MM.1S (cell line): ENCODE results near the gene NSD2.

Experiments used
- EZH2 ChIP-seq: fragments of 300-600 bp; sonication (generic); optimal IDR thresholded peaks from 2 replicates; pipeline ENCODE3; 2017; ENCODE audit warnings: low read depth, mild to moderate bottlenecking, antibody characterized with exemption, low read length, mixed read lengths
- EZH2phosphoT487 ChIP-seq: fragments of 300-600 bp; sonication (generic); IDR thresholded peaks from 2 replicates; pipeline ENCODE4 v1.6.1; 2018; ENCODE audit warnings: antibody characterized with exemption, low read length
- TF ChIP-seq, protein P1 (sequence below): fragments of 300-600 bp; sonication (generic); IDR thresholded peaks from 2 replicates; pipeline ENCODE4 v1.5.1; 2016; ENCODE audit warnings: antibody characterized with exemption, low read length, mixed read lengths

DNA sequence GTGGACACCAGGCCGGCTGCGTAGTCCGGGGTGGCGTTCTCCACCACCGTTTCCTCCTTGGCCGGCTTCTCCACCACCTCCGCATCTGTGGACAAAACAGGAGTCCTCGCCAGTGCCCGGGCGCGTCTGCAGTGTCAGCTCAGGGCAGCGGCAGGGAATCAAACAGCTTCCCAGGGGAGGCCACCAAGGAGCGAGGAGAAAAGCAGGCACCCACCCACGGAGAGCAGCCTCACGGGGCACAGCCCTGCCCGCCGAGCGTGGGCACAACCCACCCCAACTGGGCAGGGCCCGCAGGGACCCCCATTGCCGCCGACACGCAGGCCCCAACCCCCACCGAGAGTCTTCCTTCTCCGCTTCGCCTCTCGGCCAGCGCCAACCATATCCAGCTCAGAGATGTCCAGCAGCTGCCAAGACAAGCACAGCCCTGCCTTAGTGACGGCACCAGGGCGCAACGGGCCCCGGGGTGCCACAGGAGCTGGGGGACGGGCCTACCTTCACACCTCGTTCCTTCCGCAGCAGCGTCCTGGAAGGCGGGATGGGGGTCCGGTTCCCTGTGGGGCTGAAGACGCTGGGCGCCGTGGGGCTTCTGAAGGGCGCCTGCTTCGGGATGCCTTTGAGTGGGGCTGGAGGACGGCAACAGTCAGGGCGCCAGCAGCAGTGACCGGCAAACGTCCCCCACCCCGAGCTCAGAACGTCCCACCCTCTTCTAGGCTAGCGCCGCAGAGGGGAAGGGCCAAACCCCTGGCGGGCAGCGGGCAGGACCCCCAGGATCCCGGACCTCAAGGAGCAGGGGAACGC lies 114.8 kb downstream of the NSD2 start:
- TF ChIP-seq EZH2 (no peak), EZH2phosphoT487 (no peak)
- TF ChIP-seq, protein P1, sequence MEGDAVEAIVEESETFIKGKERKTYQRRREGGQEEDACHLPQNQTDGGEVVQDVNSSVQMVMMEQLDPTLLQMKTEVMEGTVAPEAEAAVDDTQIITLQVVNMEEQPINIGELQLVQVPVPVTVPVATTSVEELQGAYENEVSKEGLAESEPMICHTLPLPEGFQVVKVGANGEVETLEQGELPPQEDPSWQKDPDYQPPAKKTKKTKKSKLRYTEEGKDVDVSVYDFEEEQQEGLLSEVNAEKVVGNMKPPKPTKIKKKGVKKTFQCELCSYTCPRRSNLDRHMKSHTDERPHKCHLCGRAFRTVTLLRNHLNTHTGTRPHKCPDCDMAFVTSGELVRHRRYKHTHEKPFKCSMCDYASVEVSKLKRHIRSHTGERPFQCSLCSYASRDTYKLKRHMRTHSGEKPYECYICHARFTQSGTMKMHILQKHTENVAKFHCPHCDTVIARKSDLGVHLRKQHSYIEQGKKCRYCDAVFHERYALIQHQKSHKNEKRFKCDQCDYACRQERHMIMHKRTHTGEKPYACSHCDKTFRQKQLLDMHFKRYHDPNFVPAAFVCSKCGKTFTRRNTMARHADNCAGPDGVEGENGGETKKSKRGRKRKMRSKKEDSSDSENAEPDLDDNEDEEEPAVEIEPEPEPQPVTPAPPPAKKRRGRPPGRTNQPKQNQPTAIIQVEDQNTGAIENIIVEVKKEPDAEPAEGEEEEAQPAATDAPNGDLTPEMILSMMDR = no peak
